ENCODE results near the gene KTN1. TPM values are rescaled to one million over a fixed set of nuclear protein-coding genes. Genes with fewer than 3 reads are reported as not detected.

KTN1 gene
- total RNA-seq, 1 donor from 2014 or later = 138 TPM

- H3K4me3 Mint-ChIP-seq (ENCODE audit: unreplicated experiment) = no peak overlapping the region
- H3K27ac Mint-ChIP-seq (ENCODE audit: unreplicated experiment) = no peak overlapping the region
- H3K4me1 Mint-ChIP-seq (ENCODE audit: unreplicated experiment) = peaks cover 6% of the 10 kb centered on the region
- H3K27me3 Mint-ChIP-seq (ENCODE audit: unreplicated experiment) = no peaks in the 10 kb centered on the region
- no peaks in the 10 kb centered on the region for H3K9me3 Mint-ChIP-seq (ENCODE audit: unreplicated experiment)
- TF ChIP-seq CTCF (IDR thresholded peaks at IDR 0.05) = no peak
- H3K36me3 Mint-ChIP-seq (ENCODE audit: unreplicated experiment) = peaks cover 14% of the 10 kb centered on the region
- DNase-seq (ENCODE audit: extremely low spot score, unreplicated experiment) = no peak
Observed at GRCh38 chr14:55693904-55694303, 113.9 kb downstream of the KTN1 start.

- DNase-seq (ENCODE audit: extremely low spot score, unreplicated experiment) = no peak
- Mint-ChIP-seq H3K36me3 (ENCODE audit: unreplicated experiment) (peaks cover 6% of the 10 kb centered on the region), H3K27me3 (ENCODE audit: unreplicated experiment) (no peaks in the 10 kb centered on the region), H3K9me3 (ENCODE audit: unreplicated experiment) (peaks cover 9% of the 10 kb centered on the region), H3K4me3 (ENCODE audit: unreplicated experiment) (no peak overlapping the region), H3K4me1 (ENCODE audit: unreplicated experiment) (peaks cover 12% of the 10 kb centered on the region), H3K27ac (ENCODE audit: unreplicated experiment) (no peak overlapping the region)
- no peak for TF ChIP-seq CTCF (IDR thresholded peaks at IDR 0.05)
Observed at GRCh38 chr14:55697414-55697861, 117.4 kb downstream of the KTN1 start.

- Mint-ChIP-seq H3K4me3 (ENCODE audit: unreplicated experiment) (no peak overlapping the region), H3K27me3 (ENCODE audit: unreplicated experiment) (no peaks in the 10 kb centered on the region), H3K4me1 (ENCODE audit: unreplicated experiment) (peaks cover 12% of the 10 kb centered on the region)
Observed at GRCh38 chr14:55698051-55698450, 118.0 kb downstream of the KTN1 start.

GRCh38 chr14:55699131-55700057, 119.4 kb downstream of the KTN1 start:
- peaks cover 2% of the 10 kb centered on the region for H3K36me3 Mint-ChIP-seq (ENCODE audit: unreplicated experiment)
- no peak overlapping the region for H3K4me3 Mint-ChIP-seq (ENCODE audit: unreplicated experiment)
- H3K9me3 Mint-ChIP-seq (ENCODE audit: unreplicated experiment) = peaks cover 9% of the 10 kb centered on the region
- DNase-seq (ENCODE audit: extremely low spot score, unreplicated experiment) = no peak
- H3K4me1 Mint-ChIP-seq (ENCODE audit: unreplicated experiment) = peaks cover 12% of the 10 kb centered on the region
- TF ChIP-seq CTCF (IDR thresholded peaks at IDR 0.05) = no peak
- H3K27ac Mint-ChIP-seq (ENCODE audit: unreplicated experiment) = no peak overlapping the region
- H3K27me3 Mint-ChIP-seq (ENCODE audit: unreplicated experiment) = no peaks in the 10 kb centered on the region

More at GRCh38 chr14:55698051-55698450, 118.0 kb downstream of the KTN1 start:
- no peak for DNase-seq (ENCODE audit: extremely low spot score, unreplicated experiment)
- Mint-ChIP-seq H3K9me3 (ENCODE audit: unreplicated experiment) (peaks cover 9% of the 10 kb centered on the region), H3K36me3 (ENCODE audit: unreplicated experiment) (peaks cover 6% of the 10 kb centered on the region), H3K27ac (ENCODE audit: unreplicated experiment) (no peak overlapping the region)
- TF ChIP-seq CTCF (IDR thresholded peaks at IDR 0.05) = no peak

- H3K27me3 Mint-ChIP-seq (ENCODE audit: unreplicated experiment) = no peaks in the 10 kb centered on the region
- peaks cover 2% of the 10 kb centered on the region for H3K36me3 Mint-ChIP-seq (ENCODE audit: unreplicated experiment)
- DNase-seq (ENCODE audit: extremely low spot score, unreplicated experiment) = no peak
- H3K4me3 Mint-ChIP-seq (ENCODE audit: unreplicated experiment) = no peak overlapping the region
- no peak overlapping the region for H3K27ac Mint-ChIP-seq (ENCODE audit: unreplicated experiment)
- no peak for TF ChIP-seq CTCF (IDR thresholded peaks at IDR 0.05)
- H3K9me3 Mint-ChIP-seq (ENCODE audit: unreplicated experiment) = peaks cover 9% of the 10 kb centered on the region
- H3K4me1 Mint-ChIP-seq (ENCODE audit: unreplicated experiment) = peaks cover 12% of the 10 kb centered on the region
Observed at GRCh38 chr14:55701638-55702037, 121.6 kb downstream of the KTN1 start.
